ENCODE data around the gene NDUFA13. TPM values are rescaled to one million over a fixed set of nuclear protein-coding genes. Genes with fewer than 3 reads are reported as not detected.

Gene NDUFA13
- total RNA-seq, 4 donors from 2014 or later = 26.6 to 83.0 (median 36.0) TPM

DNA sequence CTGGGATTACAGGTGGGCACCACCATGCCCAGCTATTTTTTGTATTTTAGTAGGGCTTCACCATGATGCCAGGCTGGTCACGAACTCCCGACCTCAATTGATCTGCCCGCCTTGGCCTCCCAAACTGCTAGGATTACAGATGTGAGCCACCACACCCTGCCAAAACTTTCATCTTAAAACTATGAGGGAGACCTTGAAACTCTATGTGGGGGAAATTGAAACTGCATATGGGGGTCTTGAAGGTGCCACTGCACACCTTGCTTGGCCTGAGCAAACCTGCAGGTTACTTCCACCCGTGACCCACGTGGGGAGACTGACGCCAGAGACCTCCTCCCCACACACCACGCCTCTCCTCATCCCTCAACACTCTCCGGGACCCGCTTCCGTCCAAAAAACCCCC, 37.6 kb downstream of the NDUFA13 start:
- TF ChIP-seq, protein P1, sequence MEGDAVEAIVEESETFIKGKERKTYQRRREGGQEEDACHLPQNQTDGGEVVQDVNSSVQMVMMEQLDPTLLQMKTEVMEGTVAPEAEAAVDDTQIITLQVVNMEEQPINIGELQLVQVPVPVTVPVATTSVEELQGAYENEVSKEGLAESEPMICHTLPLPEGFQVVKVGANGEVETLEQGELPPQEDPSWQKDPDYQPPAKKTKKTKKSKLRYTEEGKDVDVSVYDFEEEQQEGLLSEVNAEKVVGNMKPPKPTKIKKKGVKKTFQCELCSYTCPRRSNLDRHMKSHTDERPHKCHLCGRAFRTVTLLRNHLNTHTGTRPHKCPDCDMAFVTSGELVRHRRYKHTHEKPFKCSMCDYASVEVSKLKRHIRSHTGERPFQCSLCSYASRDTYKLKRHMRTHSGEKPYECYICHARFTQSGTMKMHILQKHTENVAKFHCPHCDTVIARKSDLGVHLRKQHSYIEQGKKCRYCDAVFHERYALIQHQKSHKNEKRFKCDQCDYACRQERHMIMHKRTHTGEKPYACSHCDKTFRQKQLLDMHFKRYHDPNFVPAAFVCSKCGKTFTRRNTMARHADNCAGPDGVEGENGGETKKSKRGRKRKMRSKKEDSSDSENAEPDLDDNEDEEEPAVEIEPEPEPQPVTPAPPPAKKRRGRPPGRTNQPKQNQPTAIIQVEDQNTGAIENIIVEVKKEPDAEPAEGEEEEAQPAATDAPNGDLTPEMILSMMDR (IDR thresholded peaks at IDR 0.05; ENCODE audit: low read depth) = no peak

DNA sequence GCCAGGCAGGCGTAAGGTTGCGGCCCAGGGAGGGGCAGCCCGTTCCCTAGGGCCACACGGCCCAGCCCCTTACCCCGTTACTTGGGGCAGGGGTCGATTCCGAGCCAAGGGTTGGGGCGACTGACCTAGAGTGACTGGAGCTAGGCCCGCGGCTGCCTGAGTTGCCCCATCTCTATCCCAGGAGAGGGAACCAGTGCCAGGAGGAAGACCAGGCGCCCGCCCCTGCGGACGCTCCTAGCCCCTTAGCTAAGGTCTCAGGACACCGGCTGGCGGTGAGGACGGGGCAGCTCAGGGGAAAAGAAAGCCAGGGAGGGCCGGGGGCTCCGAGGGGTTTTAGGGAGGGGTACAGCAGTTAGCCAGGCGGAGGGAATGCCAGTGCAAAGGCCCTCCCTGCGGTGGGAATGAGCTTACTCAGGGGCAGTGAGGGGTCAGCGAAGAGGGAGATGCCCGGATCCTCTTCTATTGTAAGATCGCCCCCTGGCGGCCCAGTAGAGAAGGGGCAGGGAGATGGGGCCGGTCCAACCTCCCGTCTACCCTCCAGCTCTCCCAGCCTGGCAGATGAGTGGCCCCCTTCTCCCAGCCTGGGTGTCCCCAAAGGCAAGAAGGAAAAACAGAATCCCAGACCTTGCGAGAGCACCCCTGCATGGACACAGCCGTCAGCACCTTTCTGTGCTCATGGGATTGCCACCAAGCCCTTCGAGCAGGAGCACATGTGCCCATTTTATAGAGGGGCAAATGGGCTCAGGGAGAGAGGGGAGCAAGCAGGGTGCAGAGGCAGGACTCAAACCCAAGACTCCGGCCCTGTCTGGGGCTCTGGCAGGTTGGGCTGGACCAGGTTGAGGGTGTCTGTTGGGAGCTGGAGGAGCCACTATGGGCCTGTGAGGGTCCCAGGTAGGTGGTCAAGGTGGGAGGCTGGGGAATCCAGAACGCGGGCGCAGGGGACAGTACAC, 38.3 kb downstream of the NDUFA13 start:
- TF ChIP-seq, protein P1 (IDR thresholded peaks at IDR 0.05; ENCODE audit: low read depth) = no peak

DNA sequence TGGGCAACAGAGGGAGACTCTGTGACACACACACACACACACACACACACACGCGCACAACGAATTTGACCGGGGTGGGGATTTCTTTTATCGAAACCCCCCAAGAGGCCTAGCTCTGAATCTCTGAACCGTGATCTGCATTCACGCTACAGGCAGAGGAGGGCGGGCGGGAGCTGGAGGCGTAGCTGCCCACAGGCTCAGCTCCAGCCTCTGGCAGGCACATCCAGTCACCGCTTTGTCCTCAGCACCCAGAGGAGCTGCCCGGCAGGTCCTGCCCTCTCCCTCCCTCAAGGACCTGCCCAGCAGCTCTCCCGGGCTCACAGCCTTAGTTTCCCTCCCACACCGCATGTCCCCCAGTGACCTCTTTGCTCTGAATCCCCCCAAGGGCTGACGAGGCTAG, 42.0 kb downstream of the NDUFA13 start:
- TF ChIP-seq, protein P1 (IDR thresholded peaks at IDR 0.05; ENCODE audit: low read depth) = no peak

DNA sequence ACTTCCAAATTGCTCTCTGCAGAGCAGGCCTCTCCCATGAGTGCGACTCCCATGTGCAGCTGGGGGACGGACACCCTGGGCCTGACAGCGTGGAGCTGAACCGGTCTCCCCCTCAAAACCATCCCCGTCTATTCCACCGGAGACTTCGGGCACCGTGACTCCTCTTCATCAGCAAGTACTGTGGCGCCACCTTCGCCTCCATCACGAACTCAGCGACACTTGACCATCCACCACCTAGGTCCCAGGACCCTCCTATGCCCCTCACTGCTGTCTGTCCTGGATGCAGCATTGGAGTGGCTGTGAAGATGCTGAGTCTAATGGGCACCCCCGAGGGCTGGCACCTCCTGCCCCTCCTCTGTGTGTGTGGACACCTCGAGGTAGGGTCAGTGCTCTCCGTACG, 42.6 kb downstream of the NDUFA13 start:
- TF ChIP-seq, protein P1 (IDR thresholded peaks at IDR 0.05; ENCODE audit: low read depth) = no peak

DNA sequence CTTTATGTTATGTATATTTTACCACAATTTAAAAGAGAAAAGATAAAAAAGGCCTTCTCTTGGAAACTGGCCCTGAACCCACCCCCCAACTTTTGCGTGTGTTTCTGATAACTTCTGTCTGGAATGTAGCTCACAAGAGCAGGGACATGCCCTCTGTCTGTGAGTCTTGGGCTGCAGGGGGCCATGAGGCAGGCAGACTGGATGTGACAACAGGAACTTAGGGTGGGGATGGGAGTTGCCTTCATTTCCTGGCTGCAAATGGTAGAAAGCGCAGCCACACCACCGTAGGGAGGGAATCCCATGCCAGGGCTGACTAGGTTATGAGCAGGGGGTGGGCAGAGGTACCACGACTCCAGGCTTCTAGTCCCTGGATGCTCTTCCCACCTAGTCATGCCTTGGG, 43.9 kb downstream of the NDUFA13 start:
- TF ChIP-seq, protein P1 (IDR thresholded peaks at IDR 0.05; ENCODE audit: low read depth) = no peak

DNA sequence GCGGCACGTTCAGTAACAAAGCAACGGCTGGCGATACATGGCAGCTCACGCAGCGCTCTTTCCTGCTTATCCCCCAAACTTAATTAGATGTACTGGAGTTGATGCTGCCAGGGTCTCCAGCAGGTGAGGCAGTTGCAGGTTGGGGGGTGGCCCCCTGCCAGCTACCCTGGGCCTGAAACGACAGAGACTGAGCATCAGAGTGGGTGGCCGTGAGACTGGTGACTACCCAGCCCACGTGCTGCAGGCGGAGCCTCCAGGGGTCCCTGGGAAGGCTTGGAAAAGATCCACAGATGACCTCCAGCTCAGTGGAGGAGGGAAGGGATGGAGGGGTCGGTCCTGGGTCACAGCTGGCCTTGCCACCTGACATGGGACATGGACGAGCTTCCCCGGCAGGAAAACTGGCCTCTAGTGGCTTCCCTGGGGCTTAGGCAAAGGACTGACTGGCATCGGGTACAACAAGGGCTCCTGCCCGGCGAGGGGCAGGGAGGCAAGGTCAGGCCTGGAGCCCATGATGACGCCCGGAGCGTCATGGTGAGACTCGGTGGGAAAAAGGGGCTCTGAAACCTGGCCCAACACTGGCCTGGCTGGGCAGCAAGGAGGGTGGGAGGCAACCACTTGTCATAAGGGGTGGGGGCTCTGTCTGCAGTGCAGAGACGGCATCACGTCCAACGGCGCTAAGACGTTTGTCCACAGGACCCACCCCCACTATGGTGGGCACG, 46.1 kb downstream of the NDUFA13 start:
- TF ChIP-seq, protein P1 (IDR thresholded peaks at IDR 0.05; ENCODE audit: low read depth) = no peak
